Measurements from ENCODE around the gene REEP2.
"Not testable (repeated sequence)": the region's sequence is repeated elsewhere in the genome, so short reads cannot be mapped to it uniquely, and the experiment has no call there.

Gene REEP2

DNA sequence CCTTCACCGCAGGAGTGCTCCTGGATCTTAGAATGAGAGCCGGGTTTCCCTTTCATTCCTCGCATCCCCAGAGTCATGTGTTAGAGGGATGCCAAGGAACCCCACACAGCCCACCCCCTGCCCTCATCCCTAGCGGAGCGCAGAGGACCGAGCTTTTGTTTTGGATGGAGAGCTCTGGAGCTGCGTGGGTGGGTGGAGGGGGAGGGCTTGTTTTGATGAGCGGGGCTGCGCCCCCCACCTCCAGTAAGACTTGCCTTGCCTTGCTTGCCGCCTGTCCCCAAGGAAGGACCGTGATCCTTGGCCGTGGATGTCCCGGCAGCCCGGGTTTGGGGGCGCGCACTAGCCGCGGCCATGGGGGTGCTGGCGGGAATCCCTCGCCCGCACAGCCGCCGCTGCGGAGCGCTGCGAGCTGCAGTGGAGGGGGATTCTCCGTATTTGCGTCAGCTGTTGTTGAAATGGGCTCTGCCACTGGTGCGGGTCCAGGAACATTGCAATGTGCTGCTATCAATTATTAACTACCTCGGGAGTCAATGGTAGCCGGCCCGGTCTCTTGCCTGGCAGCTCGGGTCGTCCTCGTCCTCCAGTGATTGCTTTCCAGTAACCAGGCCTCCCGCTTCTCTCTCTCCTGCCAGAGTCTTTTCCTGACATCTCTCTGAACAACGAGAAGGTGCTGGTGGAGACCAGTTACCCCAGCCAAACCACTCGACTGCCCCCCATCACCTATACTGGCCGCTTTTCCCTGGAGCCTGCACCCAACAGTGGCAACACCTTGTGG lies 27.5 kb downstream of the REEP2 start:
- no peak for DNase-seq (ENCODE audit: low read depth in 2 of 2)

DNA sequence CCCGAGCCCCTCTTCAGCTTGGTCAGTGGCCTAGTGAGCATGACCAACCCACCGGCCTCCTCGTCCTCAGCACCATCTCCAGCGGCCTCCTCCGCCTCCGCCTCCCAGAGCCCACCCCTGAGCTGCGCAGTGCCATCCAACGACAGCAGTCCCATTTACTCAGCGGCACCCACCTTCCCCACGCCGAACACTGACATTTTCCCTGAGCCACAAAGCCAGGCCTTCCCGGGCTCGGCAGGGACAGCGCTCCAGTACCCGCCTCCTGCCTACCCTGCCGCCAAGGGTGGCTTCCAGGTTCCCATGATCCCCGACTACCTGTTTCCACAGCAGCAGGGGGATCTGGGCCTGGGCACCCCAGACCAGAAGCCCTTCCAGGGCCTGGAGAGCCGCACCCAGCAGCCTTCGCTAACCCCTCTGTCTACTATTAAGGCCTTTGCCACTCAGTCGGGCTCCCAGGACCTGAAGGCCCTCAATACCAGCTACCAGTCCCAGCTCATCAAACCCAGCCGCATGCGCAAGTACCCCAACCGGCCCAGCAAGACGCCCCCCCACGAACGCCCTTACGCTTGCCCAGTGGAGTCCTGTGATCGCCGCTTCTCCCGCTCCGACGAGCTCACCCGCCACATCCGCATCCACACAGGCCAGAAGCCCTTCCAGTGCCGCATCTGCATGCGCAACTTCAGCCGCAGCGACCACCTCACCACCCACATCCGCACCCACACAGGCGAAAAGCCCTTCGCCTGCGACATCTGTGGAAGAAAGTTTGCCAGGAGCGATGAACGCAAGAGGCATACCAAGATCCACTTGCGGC lies 28.2 kb downstream of the REEP2 start:
- no peak for DNase-seq (ENCODE audit: low read depth in 2 of 2)

DNA sequence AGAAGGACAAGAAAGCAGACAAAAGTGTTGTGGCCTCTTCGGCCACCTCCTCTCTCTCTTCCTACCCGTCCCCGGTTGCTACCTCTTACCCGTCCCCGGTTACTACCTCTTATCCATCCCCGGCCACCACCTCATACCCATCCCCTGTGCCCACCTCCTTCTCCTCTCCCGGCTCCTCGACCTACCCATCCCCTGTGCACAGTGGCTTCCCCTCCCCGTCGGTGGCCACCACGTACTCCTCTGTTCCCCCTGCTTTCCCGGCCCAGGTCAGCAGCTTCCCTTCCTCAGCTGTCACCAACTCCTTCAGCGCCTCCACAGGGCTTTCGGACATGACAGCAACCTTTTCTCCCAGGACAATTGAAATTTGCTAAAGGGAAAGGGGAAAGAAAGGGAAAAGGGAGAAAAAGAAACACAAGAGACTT lies 28.9 kb downstream of the REEP2 start:
- no peak for DNase-seq (ENCODE audit: low read depth in 2 of 2)

DNA sequence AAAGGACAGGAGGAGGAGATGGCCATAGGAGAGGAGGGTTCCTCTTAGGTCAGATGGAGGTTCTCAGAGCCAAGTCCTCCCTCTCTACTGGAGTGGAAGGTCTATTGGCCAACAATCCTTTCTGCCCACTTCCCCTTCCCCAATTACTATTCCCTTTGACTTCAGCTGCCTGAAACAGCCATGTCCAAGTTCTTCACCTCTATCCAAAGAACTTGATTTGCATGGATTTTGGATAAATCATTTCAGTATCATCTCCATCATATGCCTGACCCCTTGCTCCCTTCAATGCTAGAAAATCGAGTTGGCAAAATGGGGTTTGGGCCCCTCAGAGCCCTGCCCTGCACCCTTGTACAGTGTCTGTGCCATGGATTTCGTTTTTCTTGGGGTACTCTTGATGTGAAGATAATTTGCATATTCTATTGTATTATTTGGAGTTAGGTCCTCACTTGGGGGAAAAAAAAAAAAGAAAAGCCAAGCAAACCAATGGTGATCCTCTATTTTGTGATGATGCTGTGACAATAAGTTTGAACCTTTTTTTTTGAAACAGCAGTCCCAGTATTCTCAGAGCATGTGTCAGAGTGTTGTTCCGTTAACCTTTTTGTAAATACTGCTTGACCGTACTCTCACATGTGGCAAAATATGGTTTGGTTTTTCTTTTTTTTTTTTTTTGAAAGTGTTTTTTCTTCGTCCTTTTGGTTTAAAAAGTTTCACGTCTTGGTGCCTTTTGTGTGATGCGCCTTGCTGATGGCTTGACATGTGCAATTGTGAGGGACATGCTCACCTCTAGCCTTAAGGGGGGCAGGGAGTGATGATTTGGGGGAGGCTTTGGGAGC lies 29.5 kb downstream of the REEP2 start:
- DNase-seq (ENCODE audit: low read depth in 2 of 2) = no peak

DNA sequence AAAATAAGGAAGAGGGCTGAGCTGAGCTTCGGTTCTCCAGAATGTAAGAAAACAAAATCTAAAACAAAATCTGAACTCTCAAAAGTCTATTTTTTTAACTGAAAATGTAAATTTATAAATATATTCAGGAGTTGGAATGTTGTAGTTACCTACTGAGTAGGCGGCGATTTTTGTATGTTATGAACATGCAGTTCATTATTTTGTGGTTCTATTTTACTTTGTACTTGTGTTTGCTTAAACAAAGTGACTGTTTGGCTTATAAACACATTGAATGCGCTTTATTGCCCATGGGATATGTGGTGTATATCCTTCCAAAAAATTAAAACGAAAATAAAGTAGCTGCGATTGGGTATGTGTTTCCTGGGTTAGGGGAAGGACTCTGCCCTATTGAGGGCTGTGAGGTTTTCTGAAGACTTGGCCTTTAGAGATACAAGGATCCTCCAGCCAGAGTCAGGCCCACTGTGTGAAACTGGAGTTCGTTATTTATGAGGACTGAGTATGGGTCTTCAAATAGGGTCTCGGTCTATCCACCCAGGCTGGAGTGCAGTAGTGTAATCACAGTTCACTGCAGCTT lies 30.2 kb downstream of the REEP2 start:
- DNase-seq (ENCODE audit: low read depth in 2 of 2) = no peak

DNA sequence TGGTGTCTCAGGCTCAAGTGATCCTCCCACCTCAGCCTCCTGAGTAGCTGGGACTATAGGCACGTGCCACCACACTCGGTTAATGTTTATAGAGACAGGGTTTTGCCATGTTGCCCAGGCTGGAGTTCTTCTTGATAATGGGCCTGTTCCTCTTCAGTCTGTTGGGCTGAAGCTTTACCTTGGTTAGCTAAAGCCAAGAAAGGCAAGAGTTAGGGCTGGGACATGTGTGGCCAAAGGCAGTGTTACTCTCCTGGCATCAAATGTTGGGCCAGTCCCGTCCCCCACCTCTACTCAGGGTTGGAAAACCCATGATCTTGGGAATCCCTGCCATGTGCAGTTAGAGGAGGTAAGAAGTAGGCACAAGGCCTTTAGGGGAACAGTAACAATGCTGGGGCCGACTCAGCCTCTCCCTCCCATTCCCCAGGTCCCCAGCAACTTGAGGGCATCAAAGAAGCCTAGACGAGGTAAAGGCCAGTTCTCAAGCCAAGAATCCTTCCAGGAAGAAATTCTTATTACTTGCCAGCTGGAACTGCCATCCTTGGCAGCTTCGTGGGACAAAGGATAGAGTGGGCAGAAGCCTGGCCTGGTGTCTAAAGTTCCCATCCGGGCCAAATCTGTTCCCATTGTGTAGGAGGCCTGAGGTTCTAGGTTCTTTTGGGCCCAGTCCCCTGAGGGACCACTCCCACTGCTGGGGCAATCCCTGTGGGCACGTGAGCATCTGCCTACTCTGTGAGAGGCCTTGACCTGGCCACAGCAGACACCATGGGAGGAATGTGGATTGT lies 30.9 kb downstream of the REEP2 start:
- DNase-seq (ENCODE audit: low read depth in 2 of 2) = no peak

DNA sequence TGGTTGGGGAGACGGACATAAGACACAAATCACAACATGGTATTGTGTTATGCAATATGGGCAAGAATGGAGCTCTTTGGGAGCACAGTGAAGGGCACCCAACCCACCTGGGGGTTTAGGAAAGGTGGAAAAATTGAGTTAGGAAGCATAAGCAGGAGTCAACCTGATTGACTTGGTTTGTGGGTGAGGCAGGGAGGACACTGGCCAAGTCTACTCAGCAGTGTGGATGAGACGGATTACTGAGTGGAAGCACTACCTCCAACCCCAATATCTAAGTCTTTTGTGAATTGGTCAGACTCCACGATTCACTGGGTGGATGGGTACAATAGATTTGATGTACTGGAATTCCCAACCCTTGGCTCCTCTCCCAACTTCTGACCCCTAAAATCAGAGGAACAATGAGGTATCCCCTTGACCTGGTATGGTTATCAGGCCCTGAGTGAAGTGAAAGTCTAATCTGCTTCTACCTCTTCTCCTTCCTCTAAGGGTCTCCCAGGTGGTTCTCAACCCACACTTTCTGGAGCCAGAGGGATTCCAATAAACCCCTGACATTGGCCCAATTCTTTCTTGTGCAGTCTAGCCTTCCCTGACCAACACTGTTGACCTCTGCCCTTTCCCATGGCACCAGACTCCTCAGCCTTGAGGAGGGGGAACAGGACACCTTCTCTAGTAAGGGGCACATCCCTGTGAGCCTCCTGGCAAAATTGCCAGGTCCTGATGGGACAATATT lies 31.6 kb downstream of the REEP2 start:
- no peak for DNase-seq (ENCODE audit: low read depth in 2 of 2)

DNA sequence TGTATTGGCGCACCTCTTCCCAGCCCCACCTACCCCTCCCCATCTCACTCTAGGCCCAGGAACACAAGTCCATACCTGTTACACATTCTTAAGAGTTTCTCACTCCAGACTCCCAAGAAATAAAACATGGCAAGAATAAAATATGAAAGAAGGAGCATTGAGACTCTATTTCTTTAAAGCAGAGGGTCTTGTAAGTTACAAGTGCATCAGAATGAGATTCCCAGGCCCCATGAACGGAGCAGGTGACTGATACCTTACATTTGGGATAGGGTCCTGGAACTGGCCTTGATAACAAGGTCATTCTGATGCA lies 32.1 kb downstream of the REEP2 start:
- no peak for DNase-seq (ENCODE audit: low read depth in 2 of 2)

DNA sequence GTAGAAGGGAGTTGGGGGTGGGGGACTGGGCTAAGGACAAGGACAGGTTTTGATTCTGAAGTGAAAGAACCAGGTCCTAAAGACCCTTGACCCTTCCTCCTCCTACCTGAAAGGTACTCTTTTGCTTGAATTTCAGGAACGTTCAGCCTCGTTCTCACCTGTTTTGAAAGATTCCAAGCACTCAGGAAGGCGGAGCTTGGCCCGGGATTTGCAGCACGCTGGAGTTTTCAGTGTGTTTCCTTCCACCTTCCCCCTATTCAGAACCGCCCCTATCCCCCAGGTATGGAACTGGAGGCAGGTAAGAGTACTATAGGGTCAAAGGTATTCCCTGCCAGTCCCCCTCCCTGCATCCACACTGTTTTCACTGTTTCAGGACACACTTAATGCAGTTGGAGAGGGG lies 33.5 kb downstream of the REEP2 start:
- no peak for DNase-seq (ENCODE audit: low read depth in 2 of 2)

DNA sequence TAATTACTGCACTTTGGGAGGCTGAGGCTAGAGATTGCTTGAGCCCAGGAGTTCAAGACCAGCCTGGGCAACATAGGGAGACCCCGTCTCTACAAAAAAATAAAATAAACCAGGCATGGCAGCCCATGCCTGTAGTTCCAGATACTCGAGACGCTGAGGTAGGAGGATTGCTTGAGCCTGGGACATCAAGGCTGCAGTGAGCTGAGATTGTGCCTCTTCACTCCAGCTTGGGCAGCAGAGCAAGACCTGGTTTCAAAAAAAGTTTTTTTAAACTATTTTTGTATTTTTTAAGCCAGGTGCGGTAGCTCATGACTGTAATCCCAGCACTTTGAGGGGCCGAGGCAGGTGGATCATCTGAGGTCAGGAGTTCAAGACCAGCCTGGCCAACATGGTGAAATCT lies 34.3 kb downstream of the REEP2 start:
- DNase-seq (ENCODE audit: low read depth in 2 of 2) = not testable (repeated sequence)

DNA sequence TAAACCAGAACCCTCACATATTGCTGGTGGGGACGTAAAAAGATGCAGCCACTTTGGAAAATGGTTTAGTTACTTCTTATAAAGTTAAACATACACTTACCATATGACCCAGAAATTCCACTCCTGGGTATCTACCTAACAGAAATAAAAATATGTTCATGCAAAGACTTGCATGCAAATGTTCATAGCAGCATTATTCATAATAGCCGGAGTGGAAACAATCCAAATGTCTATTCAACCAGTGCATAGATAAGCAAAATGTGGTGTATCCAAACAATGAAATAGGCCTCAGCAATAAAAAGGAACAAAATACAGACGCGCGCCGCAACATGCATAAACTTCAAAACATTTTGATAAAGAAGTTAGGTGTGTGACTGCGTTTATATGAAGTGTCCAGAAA lies 38.1 kb downstream of the REEP2 start:
- no peak for DNase-seq (ENCODE audit: low read depth in 2 of 2)

DNA sequence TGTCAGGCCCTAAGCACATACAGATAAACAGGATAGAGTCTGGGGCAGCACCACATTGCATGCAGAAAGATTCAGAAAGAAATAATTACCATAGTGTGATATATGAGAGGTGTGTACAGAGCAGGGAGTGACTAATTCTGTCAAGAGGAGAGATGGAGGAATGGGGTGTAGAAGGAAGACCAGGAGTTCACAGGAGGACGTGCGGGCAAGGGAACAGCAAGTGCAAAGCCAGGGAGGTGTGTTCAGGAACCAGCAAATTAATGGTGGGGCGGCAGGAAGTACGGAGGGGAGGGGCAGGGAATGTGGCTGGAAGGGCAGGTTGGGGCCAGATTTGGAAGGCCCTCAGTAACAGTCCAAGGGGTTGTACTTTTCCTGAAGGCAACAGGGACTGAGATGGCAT lies 43.8 kb downstream of the REEP2 start:
- no peak for DNase-seq (ENCODE audit: low read depth in 2 of 2)

DNA sequence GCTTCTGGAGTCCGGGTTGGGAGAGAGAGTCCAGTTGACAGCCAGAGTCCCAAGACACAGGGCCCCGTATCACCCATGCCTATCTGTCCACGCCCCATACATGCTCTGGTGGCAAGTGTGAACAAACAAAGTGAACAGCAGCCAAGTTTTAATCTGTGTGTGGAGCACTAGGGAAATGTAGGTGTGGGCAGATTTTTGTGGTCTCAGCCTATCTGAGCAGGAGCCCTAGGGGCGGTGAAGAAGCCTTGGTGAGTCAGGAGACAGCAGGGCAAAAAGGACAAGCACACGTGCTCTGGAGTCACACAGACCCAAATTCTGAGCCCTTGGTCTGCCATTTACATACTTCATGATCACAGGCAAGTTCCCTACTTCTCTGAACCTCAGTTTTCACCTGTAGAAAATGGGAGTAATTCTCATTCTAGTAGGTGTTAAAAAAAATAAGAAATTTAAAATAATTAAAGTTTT lies 49.7 kb downstream of the REEP2 start:
- DNase-seq (ENCODE audit: low read depth in 2 of 2) = no peak

DNA sequence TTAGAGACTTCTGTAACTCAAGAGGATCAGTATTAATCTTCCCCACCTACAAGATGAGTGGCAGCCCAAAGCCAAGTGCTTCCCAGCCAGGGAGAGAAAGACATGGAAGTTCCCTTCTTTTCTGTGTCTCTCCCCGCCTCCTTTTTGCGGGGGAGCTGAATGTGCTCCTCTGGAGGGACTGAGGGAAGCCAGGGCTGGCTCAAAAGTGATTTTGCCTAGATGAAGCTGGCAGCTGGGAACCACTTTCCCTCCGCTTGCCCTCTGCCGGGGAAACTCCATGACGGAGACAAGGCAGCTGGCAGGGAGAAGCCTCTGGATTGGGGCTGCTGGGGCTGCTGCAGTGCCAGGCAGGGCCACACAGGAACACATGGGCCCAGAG lies 50.8 kb downstream of the REEP2 start:
- no peak for DNase-seq (ENCODE audit: low read depth in 2 of 2)

DNA sequence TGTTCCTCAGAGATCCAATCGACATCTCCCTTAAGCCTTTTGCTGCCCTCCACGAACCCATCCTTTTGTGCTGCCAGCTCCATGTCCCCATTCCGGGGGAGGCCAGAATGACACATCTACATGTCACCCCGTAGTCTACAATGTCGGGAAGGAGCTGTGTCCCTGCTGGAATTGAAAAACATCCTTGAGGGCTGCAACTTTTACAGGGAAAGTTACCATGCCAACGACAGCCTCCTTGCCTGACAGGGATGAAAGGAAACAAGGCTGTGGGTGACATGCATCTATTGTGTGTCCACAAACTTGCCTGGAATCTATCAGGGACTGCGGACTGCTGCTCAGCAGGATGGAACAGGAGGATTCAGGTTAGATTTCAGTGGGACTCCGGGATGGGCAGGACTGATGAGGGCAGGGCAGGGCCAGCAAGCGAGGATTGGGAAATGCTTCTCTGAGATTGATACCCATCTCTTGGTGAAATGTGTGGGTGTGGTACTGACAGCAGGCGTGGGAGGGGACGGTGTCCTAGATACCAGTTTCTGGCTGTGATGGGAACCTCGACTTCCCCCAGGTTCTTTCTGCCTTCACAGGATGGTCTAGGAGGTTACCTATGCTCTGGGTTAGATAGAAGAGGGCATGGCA lies 51.9 kb downstream of the REEP2 start:
- no peak for DNase-seq (ENCODE audit: low read depth in 2 of 2)

DNA sequence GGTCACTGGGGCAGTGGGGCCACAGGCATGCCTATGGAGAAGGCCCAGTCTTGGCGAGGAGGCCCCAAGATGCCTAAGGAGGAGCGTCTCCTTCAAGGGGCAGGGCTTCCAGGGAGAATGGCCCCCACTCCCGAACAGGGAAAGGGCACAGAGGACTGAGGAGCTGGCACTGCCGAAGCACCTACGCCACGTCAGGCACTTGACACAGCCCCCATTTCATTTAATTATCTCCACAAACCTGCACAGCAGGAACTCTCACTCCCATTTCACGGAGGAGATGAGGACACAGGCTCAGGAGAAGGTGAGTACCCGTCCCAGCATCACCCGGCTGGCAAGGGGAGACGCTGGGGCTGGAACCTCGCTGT lies 52.4 kb downstream of the REEP2 start:
- no peak for DNase-seq (ENCODE audit: low read depth in 2 of 2)

DNA sequence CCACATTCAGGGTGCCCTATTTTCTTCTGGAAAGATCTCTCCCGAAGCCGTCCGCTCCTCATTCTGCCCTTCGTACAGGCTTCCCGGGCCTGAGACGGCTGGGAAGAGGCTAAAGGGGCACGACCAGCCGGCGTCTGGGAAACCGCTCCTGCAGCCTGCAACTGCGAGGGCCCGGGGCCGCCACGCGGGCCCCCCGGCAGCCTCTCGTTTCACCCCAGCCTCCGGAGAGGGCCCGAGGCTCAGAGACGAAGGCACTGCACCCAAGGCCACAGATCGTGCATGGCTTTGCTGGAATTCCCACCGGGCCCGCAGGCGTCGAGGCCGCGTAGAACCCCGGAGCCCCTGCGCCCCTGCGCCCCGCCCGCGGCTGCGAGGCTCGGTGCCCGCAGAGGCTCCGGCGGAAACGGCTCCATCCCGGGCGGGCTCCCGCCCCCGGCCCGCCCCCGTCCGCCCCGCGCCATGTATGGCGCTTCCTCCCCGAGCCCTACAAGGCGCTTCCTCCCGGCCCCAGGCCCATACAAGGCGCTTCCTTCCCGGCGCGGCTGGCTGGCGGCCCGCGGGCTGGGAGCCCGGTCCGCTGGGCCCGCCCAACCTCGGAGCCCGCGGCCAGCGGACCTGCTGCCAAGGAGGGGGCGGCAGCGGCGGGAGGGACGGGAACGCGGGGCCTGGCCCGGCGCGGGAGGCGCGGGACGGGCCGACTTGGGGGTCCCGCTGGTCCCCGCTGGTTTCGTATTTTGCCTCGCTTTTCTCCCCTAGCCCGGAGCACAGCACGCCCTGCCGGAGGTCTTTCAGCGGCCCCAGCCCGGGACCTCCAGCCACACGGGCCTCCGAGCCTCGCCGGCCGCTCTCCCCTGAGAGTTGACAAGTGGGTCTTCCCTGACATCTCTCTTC lies 53.1 kb downstream of the REEP2 start:
- DNase-seq (ENCODE audit: low read depth in 2 of 2) = peak; percentile 70 to 76

DNA sequence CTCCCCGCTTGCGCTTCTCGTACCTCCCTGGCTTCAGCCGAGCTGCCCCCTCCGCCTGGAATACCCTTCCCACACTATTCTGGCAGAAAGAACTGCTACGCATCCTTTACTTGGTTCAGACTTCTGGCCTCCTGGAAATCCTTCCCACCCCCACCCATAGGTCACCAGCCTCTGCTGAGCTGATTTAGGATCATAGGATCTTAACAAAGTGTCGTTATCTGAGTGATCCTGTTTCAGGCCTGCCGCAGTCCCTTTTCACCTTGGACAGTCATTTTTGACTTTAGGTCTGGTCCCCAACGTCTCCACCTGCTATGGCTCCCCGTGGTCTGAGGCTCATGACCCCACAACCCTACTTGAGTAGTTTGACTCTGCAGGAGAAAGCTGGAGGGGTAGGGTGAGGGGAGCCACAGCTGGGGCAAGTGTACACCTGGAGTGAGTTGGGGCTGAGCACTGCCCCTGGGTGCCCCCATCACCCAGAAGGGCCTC lies 53.7 kb downstream of the REEP2 start:
- no peak for DNase-seq (ENCODE audit: low read depth in 2 of 2)

DNA sequence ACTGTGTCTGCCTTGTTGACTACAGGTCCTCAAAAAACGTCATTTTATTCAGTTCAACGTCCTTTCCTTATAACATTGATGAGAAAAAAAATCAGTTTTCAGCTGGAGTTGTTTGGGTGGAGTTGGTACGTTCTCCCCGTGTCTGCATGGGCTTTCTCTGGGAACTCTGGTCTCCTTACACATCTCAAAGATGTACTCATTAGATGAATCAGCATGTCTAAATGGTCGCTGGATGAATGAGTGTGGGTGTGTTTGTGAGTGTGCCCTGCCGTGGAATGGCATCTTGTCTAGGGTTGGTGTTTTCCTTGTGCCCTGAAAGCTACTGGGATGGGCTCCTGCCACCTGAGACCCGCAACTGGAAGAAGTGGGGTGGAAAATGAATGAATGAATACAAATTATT lies 56.5 kb downstream of the REEP2 start:
- no peak for DNase-seq (ENCODE audit: low read depth in 2 of 2)
